K562 (cell line): Measurements from ENCODE around the gene OR2D2. TPM values are rescaled to one million over a fixed set of nuclear protein-coding genes. Genes with fewer than 3 reads are reported as not detected.

Experiments used
- ATAC-seq: fragments of 200-7000 bp; cut with Tn5 transposase; 3 replicates; pipeline ENCODE4 v1.9.1; 2020; ENCODE audit warnings: moderate library complexity
- BruUV-seq: library from RNA; stranded (reverse); fragments of 400-500 nt; replicated peaks from 2 replicates; lab custom pipeline; 2021; lab: Mats Ljungman, UMichigan
- CTCF ChIA-PET: fragments of 300-600 bp; formaldehyde crosslinking; extraction: SDS; loops from one replicate; lab custom pipeline; 2021; ENCODE audit warnings: low intra/inter-chr PET ratio; lab: Yijun Ruan, JAX
- POLR2A ChIA-PET: fragments of 300-600, 350-650 bp; sonication (Branson Sonifier 250); formaldehyde crosslinking; extraction: SDS; loops from one replicate; lab custom pipeline; 2021; ENCODE audit warnings: antibody characterized with exemption, inconsistent platforms; lab: Yijun Ruan, JAX
- DNase-seq, 4 experiments: peaks; one replicate each; pipeline versions ENCODE4 v3.0.0 to v3.0.0-alpha.2; 2011 to 2018; ENCODE audit warnings: low spot score in 3 of 4, mixed read lengths in 3 of 4; ENCODE audit errors: extremely low read depth in 1 of 4
- FAIRE-seq: peaks from 2 replicates; lab custom pipeline; 2011; peaks lifted over from hg19 to GRCh38; lab: Jason Lieb, UNC
- H2AFZ ChIP-seq: 2 replicates; pipeline ENCODE4 v1.6.0; 2011; ENCODE audit warnings: low read depth, low read length, control low read depth, inconsistent platforms
- H3K27ac ChIP-seq: fragments of 200-600 bp; 3 replicates; pipeline ENCODE4 v1.8.0; 2011; ENCODE audit warnings: low read depth, mild to moderate bottlenecking, control low read depth, inconsistent platforms, low read length, moderate library complexity, mixed read lengths; ENCODE audit errors: extremely low read depth
- H3K27me3 ChIP-seq, 2 experiments: fragments of 300-600 bp in 1 of 2; 2 replicates in 1 of 2; 3 replicates in 1 of 2; pipeline versions ENCODE4 v1.6.0 to v1.8.0; 2011; ENCODE audit warnings: inconsistent platforms in 2 of 2, low read length in 2 of 2, mild to moderate bottlenecking in 1 of 2, mixed read lengths in 1 of 2, moderate library complexity in 1 of 2; ENCODE audit not compliant: control insufficient read depth in 2 of 2, insufficient read depth in 2 of 2
- H3K36me3 ChIP-seq: fragments of 300-600 bp; 3 replicates; pipeline ENCODE4 v1.8.0; 2011; ENCODE audit warnings: mild to moderate bottlenecking, low read length, inconsistent platforms; ENCODE audit not compliant: control insufficient read depth, insufficient read depth
- H3K4me1 ChIP-seq, 2 experiments: fragments of 200-600 bp in 1 of 2; replicated peaks in 1 of 2; 2 replicates in 1 of 2; 3 replicates in 1 of 2; pipeline versions ENCODE4 v1.5.1 to v1.8.0; 2011; ENCODE audit warnings: inconsistent platforms in 2 of 2, low read length in 2 of 2, mild to moderate bottlenecking in 1 of 2, mixed read lengths in 1 of 2, moderate library complexity in 1 of 2; ENCODE audit not compliant: control insufficient read depth in 2 of 2, insufficient read depth in 2 of 2
- H3K4me2 ChIP-seq: 2 replicates; pipeline ENCODE4 v1.6.1; 2011; ENCODE audit warnings: low read length, control low read depth, inconsistent platforms, mixed read lengths; ENCODE audit not compliant: insufficient read depth
- H3K4me3 ChIP-seq: fragments of 200-600 bp; sonication (generic), shearing (Covaris generic); 2 replicates; pipeline ENCODE4 v1.5.1; 2016; ENCODE audit warnings: control low read depth, inconsistent platforms
- H3K79me2 ChIP-seq: fragments of 200-600 bp; 3 replicates; pipeline ENCODE4 v1.8.0; 2011; ENCODE audit warnings: low read length, inconsistent platforms; ENCODE audit not compliant: control insufficient read depth, insufficient read depth
- H3K9ac ChIP-seq, 2 experiments: 2 replicates each; pipeline versions ENCODE4 v1.6.0 to v1.6.1; 2011; ENCODE audit warnings: low read depth in 2 of 2, low read length in 2 of 2, control low read depth in 1 of 2, inconsistent platforms in 1 of 2, mild to moderate bottlenecking in 1 of 2, mixed read lengths in 1 of 2; ENCODE audit not compliant: insufficient read depth in 1 of 2
- H3K9me1 ChIP-seq: one replicate; pipeline ENCODE4 v1.6.0; 2011; ENCODE audit warnings: inconsistent platforms, mild to moderate bottlenecking, low read length, moderate library complexity; ENCODE audit not compliant: control insufficient read depth, insufficient read depth
- H3K9me3 ChIP-seq: replicated peaks from 2 replicates; pipeline ENCODE4 v1.5.1; 2011; ENCODE audit warnings: low read depth, low read length, inconsistent platforms; ENCODE audit not compliant: control insufficient read depth, insufficient read depth
- H4K20me1 ChIP-seq: replicated peaks from 2 replicates; pipeline ENCODE4 v1.6.1; 2011; ENCODE audit warnings: low read length, inconsistent platforms, mixed read lengths; ENCODE audit not compliant: control insufficient read depth, insufficient read depth
- POLR3A ChIP-seq: IDR thresholded peaks from 2 replicates; pipeline ENCODE4 v1.6.1; 2011; ENCODE audit warnings: borderline replicate concordance, mild to moderate bottlenecking, moderate library complexity; ENCODE audit not compliant: insufficient read length, insufficient read depth; ENCODE audit errors: extremely low read depth
- RBM39 ChIP-seq: fragments of 200-400 bp; formaldehyde crosslinking; optimal IDR thresholded peaks from 2 replicates; pipeline ENCODE3; 2018; ENCODE audit warnings: low read depth, low read length
- RHOXF2B ChIP-seq: fragments of 250-450 bp; sonication (Bioruptor Pico); conservative IDR thresholded peaks from 2 replicates; pipeline ENCODE4 v1.5.1; 2021
- TAF1 ChIP-seq: IDR thresholded peaks from 2 replicates; pipeline ENCODE4 v1.6.1; 2011; ENCODE audit warnings: mild to moderate bottlenecking, low read length, moderate library complexity; ENCODE audit not compliant: insufficient read depth, control insufficient read depth, severe bottlenecking; ENCODE audit errors: extremely low read depth
- ZNF41 ChIP-seq: fragments of 250-450 bp; sonication (Bioruptor Pico); conservative IDR thresholded peaks from 2 replicates; pipeline ENCODE4 v1.4.0; 2020; ENCODE audit warnings: mild to moderate bottlenecking
- WGBS: fragments of 100-300 bp; shearing (Covaris generic); methylation state at CpG from one replicate; pipeline ENCODE4 v1.1.6; 2016; ENCODE audit warnings: low coverage, mixed read lengths; ENCODE audit not compliant: insufficient coverage; ENCODE audit errors: missing lambda C conversion rate; 5-methylcytosine and 5-hydroxymethylcytosine counted together
- in situ Hi-C: fragments of 300-500 bp; cut with MboI; formaldehyde crosslinking; loops from 4 replicates; pipeline ENCODE4 v1.15.0; 2018; ENCODE audit warnings: inconsistent platforms, mixed read lengths
- intact Hi-C: fragments of 100-400 bp; cut with micrococcal nuclease; formaldehyde crosslinking; loops from 2 replicates; pipeline ENCODE4 v1.14.2; 2022
- polyA plus RNA-seq, 8 experiments: library from polyadenylated mRNA; depleted of rRNA in 4 of 8; stranded (reverse) in 5 of 8; unstranded in 3 of 8; fragments of >200 nt; fragmentation: Nextera tagmentation in 2 of 8; fragmentation: Illumina TruSeq in 1 of 8; extraction: Ambion mirVana in 2 of 8; extraction: Trizol in 1 of 8; gene quantifications; 2 replicates each; pipeline versions ENCODE4 v1.2.1 to v1.2.3, GENCODE V29; 2011 to 2014; ENCODE audit warnings: inconsistent platforms in 1 of 8, missing spikeins in 1 of 8
- total RNA-seq, 7 experiments: library from RNA; depleted of rRNA in 6 of 7; stranded (reverse); fragments of >200 nt in 6 of 7; fragmentation: Illumina TruSeq in 2 of 7; extraction: Trizol in 2 of 7; gene quantifications; 2 replicates each; pipeline versions ENCODE4 v1.2.1 to v1.2.3, GENCODE V29; 2011 to 2021; ENCODE audit warnings: low replicate concordance in 1 of 7
- TF ChIP-seq, protein P1 (sequence below): fragments of 450-650 bp; conservative IDR thresholded peaks from 2 replicates; pipeline ENCODE4 v1.6.1; 2016; ENCODE audit warnings: missing genetic modification characterization, low read depth, mild to moderate bottlenecking, control low read depth, missing compliant biosample characterization
- TF ChIP-seq, protein P2 (sequence below): fragments of 250-450 bp; sonication (Bioruptor Pico); IDR thresholded peaks from 2 replicates; pipeline ENCODE4 v1.5.0; 2021

OR2D2 gene
- total and polyA plus RNA-seq, 9 of the 15 experiments (the other 6 are each of a cell fraction or from before 2014, with no cell fraction given), result 0.10 to 1.0 (median 0.57) TPM; not detected in 2

DNA sequence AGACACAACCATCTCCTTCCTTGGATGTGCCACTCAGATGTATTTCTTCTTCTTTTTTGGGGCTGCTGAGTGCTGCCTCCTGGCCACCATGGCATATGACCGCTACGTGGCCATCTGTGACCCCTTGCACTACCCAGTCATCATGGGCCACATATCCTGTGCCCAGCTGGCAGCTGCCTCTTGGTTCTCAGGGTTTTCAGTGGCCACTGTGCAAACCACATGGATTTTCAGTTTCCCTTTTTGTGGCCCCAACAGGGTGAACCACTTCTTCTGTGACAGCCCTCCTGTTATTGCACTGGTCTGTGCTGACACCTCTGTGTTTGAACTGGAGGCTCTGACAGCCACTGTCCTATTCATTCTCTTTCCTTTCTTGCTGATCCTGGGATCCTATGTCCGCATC lies 15.4 kb downstream of the OR2D2 start (continued):
- TF ChIP-seq, protein P1, sequence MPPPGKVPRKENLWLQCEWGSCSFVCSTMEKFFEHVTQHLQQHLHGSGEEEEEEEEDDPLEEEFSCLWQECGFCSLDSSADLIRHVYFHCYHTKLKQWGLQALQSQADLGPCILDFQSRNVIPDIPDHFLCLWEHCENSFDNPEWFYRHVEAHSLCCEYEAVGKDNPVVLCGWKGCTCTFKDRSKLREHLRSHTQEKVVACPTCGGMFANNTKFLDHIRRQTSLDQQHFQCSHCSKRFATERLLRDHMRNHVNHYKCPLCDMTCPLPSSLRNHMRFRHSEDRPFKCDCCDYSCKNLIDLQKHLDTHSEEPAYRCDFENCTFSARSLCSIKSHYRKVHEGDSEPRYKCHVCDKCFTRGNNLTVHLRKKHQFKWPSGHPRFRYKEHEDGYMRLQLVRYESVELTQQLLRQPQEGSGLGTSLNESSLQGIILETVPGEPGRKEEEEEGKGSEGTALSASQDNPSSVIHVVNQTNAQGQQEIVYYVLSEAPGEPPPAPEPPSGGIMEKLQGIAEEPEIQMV (tag), result no peak
- TF ChIP-seq RHOXF2B (CRISPR knock-in tag), result no peak

DNA sequence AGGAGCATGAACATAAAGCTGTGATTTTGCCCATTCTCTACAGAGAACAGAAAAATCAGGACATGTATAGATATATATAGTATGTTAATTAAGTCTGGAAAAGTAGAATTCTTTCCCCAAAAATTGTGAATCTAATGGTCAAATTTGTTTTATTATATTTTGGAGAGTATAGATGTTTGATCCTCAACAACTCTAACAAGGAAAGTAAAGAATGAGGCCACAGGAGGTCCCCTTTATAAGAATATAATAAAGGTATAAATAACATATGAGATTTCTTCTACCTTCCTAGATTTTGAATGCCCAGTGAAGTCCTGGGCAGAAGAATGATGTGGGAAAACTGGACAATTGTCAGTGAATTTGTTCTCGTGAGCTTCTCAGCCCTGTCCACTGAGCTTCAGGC lies 16.0 kb downstream of the OR2D2 start, which contains the start of gene OR10A4:
Gene OR10A4 (plus strand): TSS at position 301 of the 400 bp plus-strand sequence. CDS start 23 bp downstream, at position 324.
- no peak within 1 kb of the TSS for H3K4me2 ChIP-seq
- no peaks in the 10 kb centered on the region for H3K4me1 ChIP-seq
- WGBS, result 7% methylated on average over 1 of the region's 1 CpG
- CTCF ChIA-PET, result no interaction called here
- H3K27me3 ChIP-seq, result 0 out of 5 replicates have a peak, but pooled peaks cover 0 to 6% of the 10 kb centered on the region in 2 experiments
- no peaks in the 10 kb centered on the region for H3K36me3 ChIP-seq
- intact Hi-C loops, result no loop called here
- H3K9me3 ChIP-seq, result no peaks in the 10 kb centered on the region
- BruUV-seq, result no TSS peak
- H3K4me3 ChIP-seq, result no peak within 1 kb of the TSS
- no peak within 1 kb of the TSS for H3K27ac ChIP-seq
- no peak for FAIRE-seq
- no peaks in the 10 kb centered on the region for H4K20me1 ChIP-seq
- H3K79me2 ChIP-seq, result no peaks in the 10 kb centered on the region
- in situ Hi-C loops, result no loop called here
- H3K9me1 ChIP-seq, result no peaks in the 10 kb centered on the region
- ATAC-seq, result no peak
- no peak for DNase-seq
- POLR2A ChIA-PET, result interaction anchor here (1.9 kb wide), 1 partner anchor 13 kb away, joined by 10 read pairs; the partner anchor contains the start of gene OR10A2
- H3K9ac ChIP-seq, result no peak within 1 kb of the TSS
- H2AFZ ChIP-seq, result no peak within 1 kb of the TSS
- TF ChIP-seq RBM39 (no peak), ZNF41 (CRISPR knock-in tag) (no peak), TAF1 (no peak), POLR3A (no peak)
- TF ChIP-seq, protein P2, sequence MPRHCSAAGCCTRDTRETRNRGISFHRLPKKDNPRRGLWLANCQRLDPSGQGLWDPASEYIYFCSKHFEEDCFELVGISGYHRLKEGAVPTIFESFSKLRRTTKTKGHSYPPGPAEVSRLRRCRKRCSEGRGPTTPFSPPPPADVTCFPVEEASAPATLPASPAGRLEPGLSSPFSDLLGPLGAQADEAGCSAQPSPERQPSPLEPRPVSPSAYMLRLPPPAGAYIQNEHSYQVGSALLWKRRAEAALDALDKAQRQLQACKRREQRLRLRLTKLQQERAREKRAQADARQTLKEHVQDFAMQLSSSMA (CRISPR knock-in tag), result no peak
